ENCODE data around the gene COA1.

DNA sequence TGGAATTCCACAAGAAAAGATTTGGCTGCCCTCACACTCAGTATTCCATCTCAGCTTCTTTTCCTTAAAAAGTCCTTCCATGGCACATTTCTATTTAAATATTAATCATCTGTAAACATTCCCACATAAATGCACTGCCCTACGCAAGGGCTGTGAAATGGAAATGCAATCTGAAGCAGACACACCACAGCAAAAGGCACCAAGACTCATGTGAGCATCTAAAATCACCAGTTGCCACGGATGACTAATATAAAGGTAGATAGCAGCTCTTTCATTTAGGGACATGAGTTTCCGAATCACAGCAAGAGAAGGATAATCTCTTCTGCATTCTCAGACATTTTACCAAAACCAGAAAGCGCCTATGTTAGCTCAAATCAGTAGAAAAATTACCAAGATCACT is 31.6 kb downstream of the COA1 start:
- TF ChIP-seq EZH2 (IDR thresholded peaks at IDR 0.05), result no peak
- no peak for TF ChIP-seq POLR2AphosphoS5 (IDR thresholded peaks at IDR 0.05; ENCODE audit: borderline replicate concordance, low read depth, low read length)

All from SK-N-MC (cell line).